NCI-H526 treated with DMSO at 0.1 percent for 48 hours (cell line): ENCODE results near the gene DNTT.
A peak's percentile ranks its signal among the peaks of the same experiment; 100 is the strongest.
"Not testable (repeated sequence)": the region's sequence is repeated elsewhere in the genome, so short reads cannot be mapped to it uniquely, and the experiment has no call there.

Source experiments
- DNase-seq: peaks from one replicate; lab custom pipeline; 2025; lab: John Stamatoyannopoulos, UW

Gene DNTT

GRCh38 chr10:96276831-96277230 is 27.4 kb upstream of the DNTT start:
- no peak for DNase-seq

- DNase-seq = no peak
These were observed 25.0 kb upstream of the DNTT start for GRCh38 chr10:96279191-96279641.

GRCh38 chr10:96280859-96281258 is 23.4 kb upstream of the DNTT start:
- DNase-seq = no peak

GRCh38 chr10:96281444-96282029 is 22.7 kb upstream of the DNTT start:
- DNase-seq = no peak

GRCh38 chr10:96283351-96283750 is 20.9 kb upstream of the DNTT start:
- DNase-seq = no peak

- no peak for DNase-seq
These were observed 20.5 kb upstream of the DNTT start for GRCh38 chr10:96283756-96284155.

- DNase-seq = no peak
These were observed 18.9 kb upstream of the DNTT start for GRCh38 chr10:96285331-96285752.

- peak; percentile 35 for DNase-seq
These were observed 16.7 kb upstream of the DNTT start for GRCh38 chr10:96287392-96288105.

- no peak for DNase-seq
These were observed 16.0 kb upstream of the DNTT start for GRCh38 chr10:96288151-96288621.

- DNase-seq = no peak
These were observed 14.9 kb upstream of the DNTT start for GRCh38 chr10:96289218-96289910.

GRCh38 chr10:96290368-96291133 is 13.7 kb upstream of the DNTT start:
- no peak for DNase-seq

- peak; percentile 34 for DNase-seq
These were observed 11.0 kb upstream of the DNTT start for GRCh38 chr10:96292971-96293920.

- DNase-seq = no peak
These were observed 8.8 kb upstream of the DNTT start for GRCh38 chr10:96295475-96295874.

GRCh38 chr10:96297486-96297885 is 6.7 kb upstream of the DNTT start:
- no peak for DNase-seq

GRCh38 chr10:96298362-96298761 is 5.9 kb upstream of the DNTT start:
- no peak for DNase-seq

GRCh38 chr10:96299383-96299782 is 4.9 kb upstream of the DNTT start:
- no peak for DNase-seq

- no peak for DNase-seq
These were observed 2.6 kb upstream of the DNTT start for GRCh38 chr10:96301616-96302015.

- no peak for DNase-seq
These were observed 785 bp downstream of the DNTT start for GRCh38 chr10:96305019-96305418.

- DNase-seq = no peak
These were observed 2.3 kb downstream of the DNTT start for GRCh38 chr10:96306516-96306915.

- not testable (repeated sequence) for DNase-seq
These were observed 4.6 kb downstream of the DNTT start for GRCh38 chr10:96308854-96309253.
